Muscle of back (tissue), 13 donors: ENCODE data around the gene TMC3. TPM values are rescaled to one million over a fixed set of nuclear protein-coding genes. Genes with fewer than 3 reads are reported as not detected.
"Not testable (repeated sequence)": the region's sequence is repeated elsewhere in the genome, so short reads cannot be mapped to it uniquely, and the experiment has no call there.

Source experiments
- DNase-seq, 3 donors: peaks; one replicate each; pipeline versions ENCODE4 v3.0.0 to v3.0.0-alpha.2; 2013
- long read RNA-seq, 9 donors: transcript quantifications; one replicate each; lab custom pipeline, GENCODE V29; 2026
- polyA plus RNA-seq, 10 donors: library from polyadenylated mRNA; unstranded; fragments of 120-200 nt; gene quantifications; one replicate each; pipeline ENCODE4 v1.2.1, GENCODE V29; 2013; ENCODE audit not compliant: insufficient read length in 10 of 10

The TMC3 gene
- under 1 TPM in 9 of 10 donors, not detected in 1; 0.04 to 0.17 (median 0.07) TPM for polyA plus RNA-seq
- long read RNA-seq, donor 1, result 0 reads
- long read RNA-seq, donor 2, result 0 reads
- long read RNA-seq, donor 3, result 0 reads
- long read RNA-seq, donor 4, result 0 reads
- long read RNA-seq, donor 5, result 0 reads
- long read RNA-seq, donor 6, result 0 reads
- long read RNA-seq, donor 7, result 0 reads
- long read RNA-seq, donor 8, result 0 reads
- long read RNA-seq, donor 9, result 0 reads

GRCh38 chr15:81373775-81374395 is at the start of gene TMC3:
Gene TMC3 (minus strand): TSS chr15:81374213. CDS start chr15:81374077, 136 bp downstream.
- DNase-seq, result no peak

- no peak for DNase-seq
Measured at GRCh38 chr15:81421461-81421860, 47.4 kb upstream of the TMC3 start.

GRCh38 chr15:81419332-81419943 is 45.4 kb upstream of the TMC3 start:
- peak; percentile 12 to 61 (median 43) for DNase-seq

DNA sequence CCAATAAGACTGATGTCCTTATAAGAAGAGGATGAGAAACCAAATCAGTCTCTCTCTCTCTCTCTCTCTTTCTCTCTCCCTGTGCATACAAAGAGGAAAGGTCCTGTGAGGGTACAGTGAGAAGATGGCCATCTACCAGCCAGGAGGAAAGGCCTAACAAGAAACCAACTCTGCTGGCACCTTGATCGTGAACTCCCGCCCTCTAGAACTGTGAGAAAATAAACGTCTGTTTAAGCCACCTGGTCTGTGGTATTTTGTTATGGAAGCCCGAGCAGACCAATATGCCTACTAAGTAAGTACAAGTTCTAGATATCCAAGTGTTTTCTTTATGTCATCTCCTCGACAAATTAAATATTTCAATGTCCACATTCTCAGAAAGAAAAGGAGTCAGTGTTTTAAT is 44.9 kb upstream of the TMC3 start:
- DNase-seq, result peak in 1 of 3 donors; percentile 8

- no peak for DNase-seq
Measured at GRCh38 chr15:81418444-81418843, 44.4 kb upstream of the TMC3 start.

GRCh38 chr15:81414274-81414968 is 40.4 kb upstream of the TMC3 start:
- not testable (repeated sequence) for DNase-seq

GRCh38 chr15:81413851-81414250 is 39.8 kb upstream of the TMC3 start:
- DNase-seq, result no peak

- DNase-seq, result peak in 1 of 3 donors; percentile 22
Measured at GRCh38 chr15:81411969-81412633, 38.1 kb upstream of the TMC3 start.

- peak in 1 of 3 donors; percentile 34 for DNase-seq
Measured at GRCh38 chr15:81411051-81411450, 37.0 kb upstream of the TMC3 start.

- peak; percentile 69 to 88 (median 74) for DNase-seq
Measured at GRCh38 chr15:81410318-81410753, 36.3 kb upstream of the TMC3 start.

GRCh38 chr15:81407718-81408117 is 33.7 kb upstream of the TMC3 start:
- no peak for DNase-seq

- no peak for DNase-seq
Measured at GRCh38 chr15:81407176-81407575, 33.2 kb upstream of the TMC3 start.

- peak in 1 of 3 donors; percentile 66 for DNase-seq
Measured at GRCh38 chr15:81400640-81401236, 26.7 kb upstream of the TMC3 start.

- no peak for DNase-seq
Measured at GRCh38 chr15:81398910-81399551, 25.0 kb upstream of the TMC3 start.

GRCh38 chr15:81398456-81398855 is 24.4 kb upstream of the TMC3 start:
- no peak for DNase-seq

- DNase-seq, result no peak
Measured at GRCh38 chr15:81394603-81395002, 20.6 kb upstream of the TMC3 start.

DNA sequence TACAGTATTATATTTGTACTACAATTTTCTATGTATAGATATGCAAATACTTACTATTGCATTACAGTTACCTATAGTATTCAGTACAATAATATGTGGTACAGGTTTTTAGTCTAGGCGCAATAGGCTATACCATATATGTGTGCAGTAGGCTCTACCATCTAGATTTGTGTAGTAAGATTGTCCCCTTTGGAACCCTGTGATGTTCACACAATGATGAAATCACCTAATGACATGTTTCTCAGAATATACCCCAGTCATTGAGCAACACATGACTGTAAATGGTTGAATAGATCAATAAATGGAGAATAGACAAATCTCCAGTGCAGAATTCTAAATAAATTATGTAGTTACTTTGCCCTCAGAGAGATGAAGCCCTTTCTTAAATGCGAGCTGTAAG is 17.6 kb upstream of the TMC3 start:
- no peak for DNase-seq

DNA sequence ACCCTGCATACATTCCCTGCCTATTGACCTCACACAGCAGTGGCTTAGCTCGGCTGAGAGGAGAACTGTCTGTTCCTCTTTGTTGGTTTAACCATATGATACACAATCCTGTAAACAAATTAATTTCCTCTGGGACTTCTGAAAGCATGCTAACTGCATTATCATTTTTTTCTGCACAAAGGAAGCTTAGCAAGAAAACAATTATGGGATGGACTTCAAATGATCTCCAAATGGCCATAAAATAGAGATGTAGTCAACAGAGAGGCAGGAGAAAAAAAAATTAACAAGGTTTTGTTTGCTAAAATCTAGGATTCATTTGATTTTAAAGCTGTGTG is 14.4 kb upstream of the TMC3 start:
- no peak for DNase-seq

DNA sequence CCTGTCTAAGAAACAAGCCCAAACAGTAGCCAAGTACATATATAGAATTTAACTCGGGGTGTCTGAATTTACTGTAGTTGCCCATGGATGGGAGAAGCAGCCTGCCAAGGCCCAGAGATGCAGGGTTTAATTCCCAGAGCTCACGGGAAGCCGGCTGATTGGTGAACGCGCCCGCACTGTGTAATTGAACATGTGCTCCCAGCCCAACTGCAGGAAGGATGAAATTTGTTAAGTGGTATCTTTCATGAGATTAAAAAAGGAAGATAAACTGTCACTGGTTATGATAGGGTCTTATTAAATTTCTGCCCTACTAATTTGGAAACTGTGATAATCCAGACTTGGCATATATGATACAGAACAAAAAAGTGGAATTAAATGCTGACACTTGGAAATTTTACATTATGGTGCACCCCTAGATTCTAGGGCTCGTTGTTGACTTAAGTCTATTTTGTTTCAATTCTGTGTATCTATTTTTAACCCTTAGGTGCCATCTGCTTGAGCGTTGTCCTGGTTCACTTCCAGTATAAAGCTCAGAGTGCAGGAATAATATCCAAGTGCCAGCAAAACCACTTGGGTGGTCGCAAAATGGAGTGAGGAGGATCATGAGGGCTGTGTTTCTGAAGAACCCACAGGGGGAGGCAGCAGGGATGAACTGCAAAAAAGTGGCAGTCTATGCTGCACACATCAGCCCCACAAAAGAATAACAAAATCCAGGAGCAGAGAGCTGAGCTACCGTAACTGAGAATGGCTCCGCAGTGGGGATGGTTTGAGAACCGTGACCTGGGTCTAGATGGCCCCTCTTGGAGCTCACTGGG is 13.8 kb upstream of the TMC3 start:
- DNase-seq, result no peak

GRCh38 chr15:81386947-81387346 is 12.9 kb upstream of the TMC3 start:
- DNase-seq, result no peak
